Common myeloid progenitor, CD34-positive (primary cell): Measurements from ENCODE around the gene GRM8.

Experiments
- CTCF ChIA-PET: fragments of 350-600 bp; sonication (Branson Sonifier 250); formaldehyde crosslinking; loops from one replicate; lab custom pipeline; 2021; ENCODE audit warnings: antibody characterized with exemption; lab: Charles Lee
- POLR2A ChIA-PET: fragments of 350-600 bp; sonication (Branson Sonifier 250); formaldehyde crosslinking; loops from one replicate; lab custom pipeline; 2021; ENCODE audit warnings: antibody characterized with exemption; lab: Charles Lee
- DNase-seq, 3 donors: peaks; one replicate each; pipeline versions ENCODE4 v3.0.0 to v3.0.0-alpha.2; 2013
- H3K27ac ChIP-seq, 2 experiments: 1 replicate in 1 of 2; 2 replicates in 1 of 2; pipeline ENCODE4 v1.7.0; 2013; ENCODE audit warnings: inconsistent platforms in 2 of 2, low read length in 2 of 2, mild to moderate bottlenecking in 2 of 2, low read depth in 1 of 2, moderate library complexity in 1 of 2; ENCODE audit not compliant: severe bottlenecking in 2 of 2, insufficient read depth in 1 of 2, poor library complexity in 1 of 2
- H3K27me3 ChIP-seq, 5 experiments: replicated peaks in 2 of 5; 1 replicate in 3 of 5; 2 replicates in 2 of 5; pipeline versions ENCODE4 v1.6.1 to v1.7.0; 2013; ENCODE audit warnings: low read length in 4 of 5, mild to moderate bottlenecking in 2 of 5, moderate library complexity in 2 of 5, inconsistent platforms in 1 of 5; ENCODE audit not compliant: insufficient read depth in 5 of 5, control insufficient read depth in 4 of 5
- H3K36me3 ChIP-seq, 4 experiments: 1 replicate in 2 of 4; 2 replicates in 2 of 4; pipeline versions ENCODE4 v1.6.1 to v1.7.0; 2013; ENCODE audit warnings: low read length in 3 of 4, control low read depth in 1 of 4, mild to moderate bottlenecking in 1 of 4; ENCODE audit not compliant: control insufficient read depth in 4 of 4, insufficient read depth in 4 of 4
- H3K4me1 ChIP-seq, 4 experiments: 1 replicate in 3 of 4; 2 replicates in 1 of 4; pipeline versions ENCODE4 v1.6.1 to v1.7.1; 2013; ENCODE audit warnings: low read length in 3 of 4, mild to moderate bottlenecking in 3 of 4, control low read depth in 1 of 4, inconsistent platforms in 1 of 4, moderate library complexity in 1 of 4; ENCODE audit not compliant: control insufficient read depth in 4 of 4, insufficient read depth in 4 of 4; ENCODE audit errors: control extremely low read depth in 1 of 4
- H3K4me3 ChIP-seq, 7 experiments: 1 replicate in 4 of 7; 2 replicates in 3 of 7; pipeline versions ENCODE4 v1.5.1 to v1.7.0; 2013; ENCODE audit warnings: mild to moderate bottlenecking in 7 of 7, low read length in 6 of 7, moderate library complexity in 6 of 7, inconsistent platforms in 2 of 7, low read depth in 2 of 7, control low read depth in 1 of 7; ENCODE audit not compliant: insufficient read depth in 4 of 7, control insufficient read depth in 1 of 7; ENCODE audit errors: extremely low read depth in 1 of 7
- H3K9me3 ChIP-seq, 5 experiments: 1 replicate in 4 of 5; 2 replicates in 1 of 5; pipeline versions ENCODE4 v1.6.1 to v1.7.1; 2013; ENCODE audit warnings: low read length in 4 of 5, mild to moderate bottlenecking in 2 of 5, inconsistent platforms in 1 of 5, low read depth in 1 of 5, moderate library complexity in 1 of 5; ENCODE audit not compliant: control insufficient read depth in 4 of 5, insufficient read depth in 2 of 5; ENCODE audit errors: control extremely low read depth in 1 of 5
- WGBS: methylation state at CpG from one replicate; pipeline ENCODE4 v1.1.5; 2013; ENCODE audit not compliant: insufficient coverage; 5-methylcytosine and 5-hydroxymethylcytosine counted together

GRM8 gene

DNA sequence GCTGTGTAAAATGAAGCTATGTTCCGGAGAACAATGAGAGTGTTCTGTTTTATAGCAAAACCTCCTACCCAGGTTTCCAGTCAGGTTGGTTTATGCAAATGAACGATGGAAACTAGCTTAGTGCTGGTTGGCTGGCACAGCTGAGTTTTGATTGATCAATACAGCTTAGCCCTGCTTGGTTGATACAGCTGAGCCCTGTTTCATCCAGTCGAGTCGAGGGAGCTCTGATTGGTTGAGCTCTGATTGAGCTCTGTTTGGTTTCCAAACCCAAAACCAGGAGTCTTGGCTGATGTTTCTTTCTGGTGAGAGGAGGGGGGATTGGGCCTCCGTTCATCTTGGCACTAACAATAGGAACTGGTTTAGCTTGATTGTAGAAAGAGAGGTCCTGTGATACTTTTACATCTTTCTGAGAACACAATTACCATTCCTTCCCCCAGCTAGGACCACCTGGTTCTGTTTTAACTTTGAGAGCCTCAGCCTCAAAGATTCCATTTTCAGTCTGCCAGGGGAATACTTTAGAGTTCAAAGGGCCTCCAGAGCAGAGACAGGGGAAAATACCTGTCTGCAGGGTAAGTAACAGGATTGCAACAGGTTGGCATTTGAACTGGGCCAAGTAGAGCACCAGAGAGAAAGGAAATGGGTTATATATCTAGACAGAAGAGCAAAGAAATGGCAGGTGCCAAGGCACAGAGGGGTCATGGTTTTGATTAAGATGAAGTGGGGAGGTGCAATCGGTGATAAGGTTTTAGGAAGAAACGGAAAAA lies 210.9 kb downstream of the GRM8 start:
- WGBS: 88% methylated on average over 4 of the region's 7 CpGs
- ChIA-PET CTCF (no interaction called here), POLR2A (no interaction called here)

GRCh38 chr7:127040042-127040441 lies 212.7 kb downstream of the GRM8 start:
- H3K4me3 ChIP-seq: no peak overlapping the region
- no peaks in the 10 kb centered on the region for H3K27me3 ChIP-seq
- no peak for DNase-seq
- 60% methylated on average over 1 of the region's 2 CpGs for WGBS
- H3K36me3 ChIP-seq: no peaks in the 10 kb centered on the region
- no peaks in the 10 kb centered on the region for H3K4me1 ChIP-seq
- no peak overlapping the region for H3K27ac ChIP-seq
- CTCF ChIA-PET: no interaction called here
- no peaks in the 10 kb centered on the region for H3K9me3 ChIP-seq
- POLR2A ChIA-PET: no interaction called here

More for the DNA sequence above, 210.9 kb downstream of the GRM8 start:
- Histone ChIP-seq H3K4me1 (no peaks in the 10 kb centered on the region), H3K27ac (no peak overlapping the region), H3K9me3 (no peaks in the 10 kb centered on the region), H3K36me3 (no peaks in the 10 kb centered on the region), H3K27me3 (no peaks in the 10 kb centered on the region), H3K4me3 (no peak overlapping the region)
- no peak for DNase-seq

DNA sequence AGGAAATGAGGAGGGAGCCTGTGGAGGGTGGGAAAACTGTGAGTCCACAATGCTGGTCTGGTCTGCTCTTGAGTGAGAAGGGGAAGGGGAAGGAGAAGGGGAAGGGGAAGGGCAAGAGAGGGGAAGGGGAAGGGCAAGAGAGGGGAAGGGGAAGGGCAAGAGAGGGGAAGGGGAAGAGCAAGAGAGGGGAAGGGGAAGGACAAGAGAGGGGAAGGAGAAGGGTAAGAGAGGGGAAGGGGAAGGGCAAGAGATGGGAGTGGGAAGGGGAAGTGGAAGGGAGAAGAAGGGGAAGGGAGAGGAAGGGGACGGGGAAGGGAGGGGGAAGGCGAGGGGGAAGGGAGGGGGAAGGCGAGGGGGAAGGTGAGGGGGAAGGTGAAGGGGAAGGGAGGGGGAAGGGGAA lies 213.2 kb downstream of the GRM8 start:
- H3K27ac ChIP-seq: no peak overlapping the region
- no peaks in the 10 kb centered on the region for H3K27me3 ChIP-seq
- no peaks in the 10 kb centered on the region for H3K36me3 ChIP-seq
- no peaks in the 10 kb centered on the region for H3K9me3 ChIP-seq
- DNase-seq: no peak
- H3K4me1 ChIP-seq: no peaks in the 10 kb centered on the region
- CTCF ChIA-PET: no interaction called here
- H3K4me3 ChIP-seq: no peak overlapping the region
- POLR2A ChIA-PET: no interaction called here
- WGBS: no CpG with 5 or more reads among the region's 3 CpGs

DNA sequence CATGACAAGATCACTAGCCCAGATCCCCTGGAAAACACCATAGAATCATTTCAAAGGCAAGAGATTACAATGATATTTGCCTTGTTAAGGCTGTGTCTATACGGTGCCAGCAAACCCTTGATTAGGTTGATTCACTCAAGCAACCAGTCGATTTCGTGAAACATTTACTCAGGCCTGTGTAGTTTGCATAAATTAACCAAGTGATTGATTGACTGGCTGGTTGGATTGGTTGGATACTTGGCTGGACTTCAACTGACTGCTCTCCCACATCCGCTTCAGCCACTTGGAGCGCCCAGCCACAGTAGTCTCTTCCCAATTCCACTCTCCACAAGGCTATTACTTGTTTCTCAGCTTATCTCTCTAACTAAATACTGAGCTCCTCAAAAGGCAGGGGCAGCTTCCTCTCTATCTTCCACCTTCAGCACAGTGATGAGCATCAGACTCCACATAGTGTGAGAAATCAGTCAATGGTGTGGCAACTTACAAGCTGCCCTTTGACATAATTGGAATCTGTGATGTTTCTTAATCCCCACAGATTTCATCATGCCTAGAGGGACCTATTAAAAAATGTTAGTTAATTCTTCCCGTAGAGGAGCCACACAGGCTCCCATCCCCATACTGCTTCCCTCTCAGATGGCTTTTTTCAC lies 217.4 kb downstream of the GRM8 start:
- DNase-seq: no peak
- no peaks in the 10 kb centered on the region for H3K36me3 ChIP-seq
- WGBS: 94% methylated on average over 5 of the region's 6 CpGs
- no peaks in the 10 kb centered on the region for H3K9me3 ChIP-seq
- no peaks in the 10 kb centered on the region for H3K4me1 ChIP-seq
- H3K4me3 ChIP-seq: no peak overlapping the region
- no peak overlapping the region for H3K27ac ChIP-seq
- no peaks in the 10 kb centered on the region for H3K27me3 ChIP-seq
- POLR2A ChIA-PET: no interaction called here
- CTCF ChIA-PET: no interaction called here

DNA sequence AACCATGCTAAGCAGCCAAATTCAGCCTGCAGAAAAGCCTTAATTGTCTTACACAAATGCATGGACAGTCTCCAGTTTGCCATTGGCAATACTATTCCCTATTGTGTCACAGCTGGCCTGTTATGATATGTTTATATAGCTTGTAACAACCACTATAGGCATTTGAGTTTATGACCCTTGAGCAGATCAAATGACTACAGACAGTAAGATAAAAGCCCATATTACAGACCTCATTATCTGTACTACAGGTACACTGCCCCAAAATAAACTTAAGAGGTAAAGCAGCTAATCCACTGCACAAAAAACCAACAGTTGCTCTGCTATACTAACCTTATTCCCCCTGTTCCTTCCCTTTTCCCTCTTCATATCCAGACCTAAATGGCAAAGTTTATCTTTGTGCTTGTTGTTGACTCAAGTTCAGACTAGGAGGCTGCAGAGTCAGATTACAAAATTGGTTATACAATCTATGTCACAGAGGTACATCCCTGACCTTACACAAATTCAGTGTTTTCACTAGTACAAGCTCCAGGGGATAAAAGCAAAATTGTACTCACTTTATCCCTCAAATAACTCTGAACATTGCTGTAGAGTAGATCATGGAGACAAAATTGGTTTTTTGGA lies 218.4 kb downstream of the GRM8 start:
- CTCF ChIA-PET: no interaction called here
- Histone ChIP-seq H3K27ac (no peak overlapping the region), H3K4me3 (no peak overlapping the region), H3K4me1 (no peaks in the 10 kb centered on the region), H3K27me3 (no peaks in the 10 kb centered on the region), H3K36me3 (no peaks in the 10 kb centered on the region), H3K9me3 (peaks cover 0 to 1% (median 0%) of the 10 kb centered on the region in 5 experiments)
- POLR2A ChIA-PET: no interaction called here
- no peak for DNase-seq

- H3K9me3 ChIP-seq: peaks cover 0 to 1% (median 0%) of the 10 kb centered on the region in 5 experiments
- no peaks in the 10 kb centered on the region for H3K27me3 ChIP-seq
- no peak overlapping the region for H3K27ac ChIP-seq
- WGBS: 100% methylated on average over 1 of the region's 2 CpGs
- DNase-seq: no peak
- ChIA-PET CTCF (no interaction called here), POLR2A (no interaction called here)
- no peak overlapping the region for H3K4me3 ChIP-seq
- no peaks in the 10 kb centered on the region for H3K4me1 ChIP-seq
- no peaks in the 10 kb centered on the region for H3K36me3 ChIP-seq
These were observed 222.9 kb downstream of the GRM8 start for GRCh38 chr7:127029823-127030222.

GRCh38 chr7:127021857-127022256 lies 230.9 kb downstream of the GRM8 start:
- no peak for DNase-seq
- POLR2A ChIA-PET: no interaction called here
- CTCF ChIA-PET: no interaction called here
- no CpG with 5 or more reads among the region's 1 CpG for WGBS
- Histone ChIP-seq H3K4me1 (no peaks in the 10 kb centered on the region), H3K9me3 (no peaks in the 10 kb centered on the region), H3K27ac (no peak overlapping the region), H3K27me3 (no peaks in the 10 kb centered on the region), H3K36me3 (no peaks in the 10 kb centered on the region), H3K4me3 (no peak overlapping the region)
